Skeletal muscle tissue (tissue), 4 donors: ENCODE data around the gene GMEB1. TPM values are rescaled to one million over a fixed set of nuclear protein-coding genes. Genes with fewer than 3 reads are reported as not detected.
A peak's percentile ranks its signal among the peaks of the same experiment; 100 is the strongest.
"Not testable (repeated sequence)": the region's sequence is repeated elsewhere in the genome, so short reads cannot be mapped to it uniquely, and the experiment has no call there.

Experiments
- H3K27ac ChIP-seq: one replicate; pipeline ENCODE4 v1.7.0; 2013; ENCODE audit warnings: mild to moderate bottlenecking, low read depth, low read length, inconsistent platforms
- H3K27me3 ChIP-seq, 3 donors: one replicate each; pipeline ENCODE4 v1.7.0; 2013; ENCODE audit warnings: low read length in 3 of 3; ENCODE audit not compliant: control insufficient read depth in 3 of 3, insufficient read depth in 3 of 3
- H3K36me3 ChIP-seq, 3 donors: one replicate each; pipeline ENCODE4 v1.7.0; 2013; ENCODE audit warnings: low read length in 3 of 3; ENCODE audit not compliant: control insufficient read depth in 3 of 3, insufficient read depth in 3 of 3
- H3K4me1 ChIP-seq, 3 donors: one replicate each; pipeline ENCODE4 v1.7.0; 2013; ENCODE audit warnings: low read length in 3 of 3, mild to moderate bottlenecking in 3 of 3; ENCODE audit not compliant: control insufficient read depth in 3 of 3, insufficient read depth in 3 of 3
- H3K4me3 ChIP-seq, 3 donors: one replicate each; pipeline ENCODE4 v1.7.0; 2013; ENCODE audit warnings: low read length in 3 of 3
- H3K9ac ChIP-seq, 3 donors: one replicate each; pipeline ENCODE4 v1.7.0; 2013; ENCODE audit warnings: low read length in 3 of 3, mild to moderate bottlenecking in 3 of 3, moderate library complexity in 2 of 3, low read depth in 1 of 3
- H3K9me3 ChIP-seq, 3 donors: one replicate each; pipeline ENCODE4 v1.7.0; 2013; ENCODE audit warnings: low read length in 3 of 3; ENCODE audit not compliant: control insufficient read depth in 3 of 3
- total RNA-seq: library from RNA; depleted of rRNA; stranded (reverse); fragments of >200 nt; gene quantifications from one replicate; pipeline ENCODE4 v1.2.3, GENCODE V29; 2014
- donor health status: Osteomylitis.

Gene GMEB1
- total RNA-seq, result 4.7 TPM

DNA sequence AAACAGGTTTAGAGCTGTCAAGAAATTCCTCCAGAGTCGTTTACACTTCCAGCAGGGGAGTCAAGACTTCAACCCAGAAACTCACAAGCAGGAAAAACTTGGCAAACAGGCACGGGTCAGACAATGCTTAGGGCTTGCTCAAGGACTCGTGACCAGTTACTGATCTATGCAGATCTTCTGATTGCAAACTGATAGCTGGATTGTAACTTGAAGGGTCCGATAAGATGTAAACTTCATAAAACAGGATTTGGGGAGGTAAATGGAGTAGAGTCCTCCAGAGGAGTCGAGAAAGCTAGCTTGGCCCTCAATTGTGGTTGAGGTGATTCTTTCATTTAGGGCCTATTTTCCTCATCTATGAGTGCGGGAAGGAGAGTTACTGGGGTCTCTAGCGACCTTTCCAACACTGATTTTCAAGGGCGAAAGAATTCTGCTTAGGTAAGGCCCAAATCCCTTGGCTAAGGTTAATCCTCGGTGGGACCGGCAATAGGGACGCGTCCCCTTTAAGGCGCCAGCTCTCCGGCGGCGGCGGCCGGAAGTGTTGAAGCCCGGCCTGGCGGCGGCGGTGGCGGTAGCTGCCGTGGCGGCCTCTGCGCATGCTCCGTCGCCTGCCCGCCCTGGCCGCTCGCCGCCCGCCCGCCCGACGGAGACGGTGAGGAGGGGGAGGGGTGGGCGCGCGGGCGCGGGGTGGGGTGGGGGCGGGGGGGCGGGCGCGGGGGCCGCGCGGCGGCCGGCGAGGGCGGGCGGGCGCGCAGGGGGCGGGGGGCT is at the start of gene GMEB1:
TSS of gene GMEB1 (plus strand) at position 594 of the 765 bp plus-strand sequence. CDS start 14,829 bp downstream, outside the sequence.
- Histone ChIP-seq H3K27me3 (no peaks in the 10 kb centered on the region), H3K36me3 (no peaks in the 10 kb centered on the region), H3K9me3 (no peaks in the 10 kb centered on the region), H3K9ac (peak within 1 kb of the TSS; percentile 95 to 98 (median 97)), H3K27ac (peak within 1 kb of the TSS; percentile 97), H3K4me1 (peaks cover 4 to 13% (median 11%) of the 10 kb centered on the region in 3 donors), H3K4me3 (peak within 1 kb of the TSS; percentile 85 to 91 (median 89))

DNA sequence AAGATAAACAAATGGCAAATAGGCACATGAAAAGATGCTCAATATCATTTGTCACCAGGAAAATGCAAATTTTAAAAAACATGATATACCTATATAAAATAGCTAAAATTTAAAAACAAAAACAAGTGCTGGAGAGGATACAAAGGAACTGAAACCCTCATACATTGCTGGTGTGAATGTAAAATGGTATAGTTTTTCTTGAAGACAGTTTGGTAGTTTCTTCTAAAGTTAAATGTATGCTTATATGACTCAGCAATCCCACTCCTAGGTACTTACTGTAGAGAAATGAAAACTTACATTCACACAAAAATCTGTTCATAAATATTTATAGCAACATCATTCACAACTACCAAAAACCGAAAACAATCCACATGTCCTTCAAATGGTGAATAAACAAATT is 36.9 kb upstream of the GMEB1 start:
- H3K4me1 ChIP-seq, result no peaks in the 10 kb centered on the region
- no peaks in the 10 kb centered on the region for H3K9me3 ChIP-seq
- H3K4me3 ChIP-seq, result no peak overlapping the region
- H3K27me3 ChIP-seq, result no peaks in the 10 kb centered on the region
- no peak overlapping the region for H3K27ac ChIP-seq
- no peaks in the 10 kb centered on the region for H3K36me3 ChIP-seq
- no peak overlapping the region for H3K9ac ChIP-seq

GRCh38 chr1:28632560-28632959 is 36.0 kb upstream of the GMEB1 start:
- H3K27ac ChIP-seq, result no peak overlapping the region
- H3K27me3 ChIP-seq, result no peaks in the 10 kb centered on the region
- H3K36me3 ChIP-seq, result no peaks in the 10 kb centered on the region
- H3K9me3 ChIP-seq, result no peaks in the 10 kb centered on the region
- no peak overlapping the region for H3K9ac ChIP-seq
- no peak overlapping the region for H3K4me3 ChIP-seq
- H3K4me1 ChIP-seq, result no peaks in the 10 kb centered on the region

DNA sequence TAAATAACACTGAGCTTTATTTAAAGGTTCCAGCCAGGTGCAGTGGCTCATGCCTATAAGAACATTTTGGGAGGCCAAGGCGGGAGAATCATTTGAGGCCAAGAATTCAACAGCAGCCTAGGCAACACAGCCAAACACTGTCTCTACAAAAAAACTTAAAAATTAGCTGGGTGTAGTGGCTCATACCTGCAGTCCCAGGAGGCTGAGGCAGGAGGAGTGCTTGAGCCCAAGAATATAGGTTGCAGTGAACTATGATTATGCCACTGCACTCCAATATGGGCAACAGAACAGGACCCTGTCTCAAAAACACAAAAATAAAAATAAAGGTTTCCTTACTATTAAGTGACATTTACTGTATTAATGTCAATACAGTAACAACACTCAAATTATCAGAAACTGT is 27.8 kb upstream of the GMEB1 start:
- Histone ChIP-seq H3K9ac (peak overlapping the region in 1 of 3 donors; percentile 14), H3K4me1 (peaks cover 15 to 36% (median 20%) of the 10 kb centered on the region in 3 donors), H3K9me3 (no peaks in the 10 kb centered on the region), H3K4me3 (no peak overlapping the region), H3K27me3 (no peaks in the 10 kb centered on the region), H3K36me3 (no peaks in the 10 kb centered on the region), H3K27ac (no peak overlapping the region)

DNA sequence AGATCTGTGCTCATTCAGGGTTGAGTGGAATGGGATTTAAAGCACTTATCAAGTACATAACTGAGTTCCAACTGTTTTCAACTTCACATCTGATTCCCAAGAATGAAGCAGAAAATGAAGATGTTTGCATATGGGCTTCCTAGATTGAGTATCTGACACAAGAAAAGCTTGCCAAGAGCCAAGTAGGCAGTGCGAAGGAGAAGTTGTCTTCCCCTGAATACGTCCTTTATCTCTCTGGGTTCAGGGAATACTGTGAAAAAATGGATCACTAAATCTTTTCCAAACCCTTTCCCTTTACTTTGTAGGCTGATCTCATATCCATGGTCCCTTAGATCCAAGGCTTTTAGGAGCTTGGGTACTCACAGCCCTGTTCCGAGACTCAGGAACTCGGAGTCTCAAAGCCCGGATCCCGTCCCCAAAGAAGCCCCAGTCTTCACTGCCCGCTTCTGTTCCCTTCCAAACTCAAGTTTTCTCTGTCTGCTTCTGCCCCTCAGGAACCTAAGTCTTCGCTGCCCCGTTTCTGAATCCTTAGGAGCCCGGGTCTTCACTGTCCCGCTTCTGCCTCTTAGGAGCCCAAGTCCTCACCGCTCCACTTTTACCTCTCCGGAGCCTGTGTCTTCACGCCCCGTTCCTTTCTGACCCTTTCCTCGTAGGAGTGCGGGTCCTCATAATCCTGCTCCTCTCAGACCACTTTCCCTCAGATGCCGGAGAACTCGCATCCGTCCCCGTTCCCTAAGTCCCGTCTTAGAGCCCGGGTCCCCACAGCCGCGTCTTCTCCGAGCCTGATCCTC is 26.3 kb upstream of the GMEB1 start:
- Histone ChIP-seq H3K36me3 (no peaks in the 10 kb centered on the region), H3K4me1 (peaks cover 20 to 41% (median 21%) of the 10 kb centered on the region in 3 donors), H3K27ac (peak overlapping the region; percentile 85), H3K4me3 (peak overlapping the region; percentile 95 to 100 (median 99)), H3K27me3 (no peaks in the 10 kb centered on the region), H3K9me3 (no peaks in the 10 kb centered on the region), H3K9ac (peak overlapping the region; percentile 99)

GRCh38 chr1:28642847-28643635 is 25.5 kb upstream of the GMEB1 start, which contains the start of gene TAF12:
Gene TAF12 (minus strand): TSS chr1:28643067. CDS start chr1:28622081, 20,986 bp downstream.
- H3K4me1 ChIP-seq, result peaks cover 25 to 49% (median 26%) of the 10 kb centered on the region in 3 donors
- H3K27ac ChIP-seq, result peak within 1 kb of the TSS; percentile 85
- no peaks in the 10 kb centered on the region for H3K36me3 ChIP-seq
- H3K4me3 ChIP-seq, result peak within 1 kb of the TSS; percentile 95 to 100 (median 99)
- no peaks in the 10 kb centered on the region for H3K27me3 ChIP-seq
- no peaks in the 10 kb centered on the region for H3K9me3 ChIP-seq
- H3K9ac ChIP-seq, result peak within 1 kb of the TSS; percentile 99

GRCh38 chr1:28644494-28644893 is 24.1 kb upstream of the GMEB1 start:
- H3K9ac ChIP-seq, result peak overlapping the region; percentile 76 to 99 (median 99)
- H3K9me3 ChIP-seq, result no peaks in the 10 kb centered on the region
- H3K4me1 ChIP-seq, result peaks cover 26 to 56% (median 29%) of the 10 kb centered on the region in 3 donors
- peak overlapping the region; percentile 85 for H3K27ac ChIP-seq
- no peaks in the 10 kb centered on the region for H3K27me3 ChIP-seq
- H3K36me3 ChIP-seq, result no peaks in the 10 kb centered on the region
- H3K4me3 ChIP-seq, result peak overlapping the region in 2 of 3 donors; percentile 95 to 100

GRCh38 chr1:28645406-28645805 is 23.2 kb upstream of the GMEB1 start:
- not testable (repeated sequence) for H3K9ac ChIP-seq, H3K27ac ChIP-seq, H3K27me3 ChIP-seq, H3K36me3 ChIP-seq, H3K9me3 ChIP-seq, H3K4me3 ChIP-seq
- H3K4me1 ChIP-seq, result peaks cover 26 to 56% (median 29%) of the 10 kb centered on the region in 3 donors

GRCh38 chr1:28646040-28646439 is 22.5 kb upstream of the GMEB1 start:
- H3K27ac ChIP-seq, result no peak overlapping the region
- H3K9ac ChIP-seq, result no peak overlapping the region
- H3K27me3 ChIP-seq, result no peaks in the 10 kb centered on the region
- H3K9me3 ChIP-seq, result no peaks in the 10 kb centered on the region
- H3K4me1 ChIP-seq, result peaks cover 25 to 52% (median 29%) of the 10 kb centered on the region in 3 donors
- no peak overlapping the region for H3K4me3 ChIP-seq
- H3K36me3 ChIP-seq, result no peaks in the 10 kb centered on the region
